Limb (tissue), 2 donors: ENCODE data around the gene ARSK.

Experiments
- DNase-seq, 2 donors: peaks; one replicate each; pipeline ENCODE4 v3.0.0-alpha.2; 2016; ENCODE audit errors: extremely low spot score in 2 of 2

ARSK gene

DNA sequence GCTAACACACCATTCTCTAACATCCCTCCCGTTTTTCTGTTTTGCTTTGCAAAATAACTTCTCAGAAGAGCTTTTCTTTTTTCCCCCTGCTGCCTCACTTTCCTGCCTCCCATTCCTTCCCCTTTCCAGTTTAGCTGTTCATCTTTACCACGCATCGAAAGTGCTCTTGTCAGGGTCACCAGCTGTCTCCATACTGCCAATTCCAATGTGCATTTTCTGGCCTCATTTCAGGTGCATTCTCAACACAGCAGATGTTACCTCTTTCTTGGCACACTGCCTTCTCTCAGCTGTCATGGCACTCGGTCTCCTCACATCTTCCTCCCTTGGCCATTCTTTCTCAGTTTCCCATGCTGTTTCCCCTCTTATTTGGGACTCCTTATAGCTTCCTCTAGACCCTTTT, 9.5 kb downstream of the ARSK start:
- DNase-seq, result peak in 1 of 2 donors; percentile 8

GRCh38 chr5:95565280-95565920, 10.5 kb downstream of the ARSK start:
- DNase-seq, result no peak

GRCh38 chr5:95572016-95572415, 17.1 kb downstream of the ARSK start:
- DNase-seq, result no peak

- no peak for DNase-seq
Observed at GRCh38 chr5:95581576-95581975, 26.7 kb downstream of the ARSK start.

- DNase-seq, result no peak
Observed at GRCh38 chr5:95583992-95584391, 29.1 kb downstream of the ARSK start.

DNA sequence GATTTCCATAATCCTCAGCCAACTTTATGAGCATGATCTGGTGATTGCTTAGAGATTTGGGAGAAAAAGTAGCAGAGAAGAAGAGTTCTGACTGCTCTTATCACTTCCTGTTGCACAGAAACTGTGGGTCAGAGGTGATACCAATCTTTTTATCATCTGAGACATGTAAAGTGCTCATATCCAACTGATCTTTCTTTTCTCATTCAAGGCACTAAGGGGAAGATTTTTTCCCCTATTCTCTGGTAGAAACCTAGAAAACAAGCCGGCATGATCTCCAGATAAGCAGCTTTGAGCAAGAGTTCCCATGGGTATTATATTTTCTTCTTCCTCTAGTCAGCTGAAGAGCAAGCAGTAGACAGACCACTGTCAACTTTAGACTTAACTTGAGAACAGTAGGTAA, 36.0 kb downstream of the ARSK start:
- DNase-seq, result no peak

DNA sequence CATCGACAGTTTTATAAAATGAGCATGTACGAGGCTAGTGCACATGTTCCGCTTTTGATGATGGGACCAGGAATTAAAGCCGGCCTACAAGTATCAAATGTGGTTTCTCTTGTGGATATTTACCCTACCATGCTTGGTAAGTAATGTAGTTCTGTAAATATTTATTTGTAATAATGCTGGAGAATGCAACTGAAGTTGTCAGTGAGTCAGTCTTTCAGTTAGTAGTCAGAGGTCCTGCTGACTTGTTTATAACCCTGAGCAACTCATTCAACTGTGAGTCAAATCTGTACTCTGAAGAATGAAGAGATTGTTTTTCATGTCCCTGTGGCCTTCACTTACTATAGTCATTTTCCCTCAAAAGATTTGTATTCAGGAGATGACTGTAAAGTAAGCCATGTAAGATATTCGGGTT, 36.6 kb downstream of the ARSK start:
- DNase-seq, result no peak

DNA sequence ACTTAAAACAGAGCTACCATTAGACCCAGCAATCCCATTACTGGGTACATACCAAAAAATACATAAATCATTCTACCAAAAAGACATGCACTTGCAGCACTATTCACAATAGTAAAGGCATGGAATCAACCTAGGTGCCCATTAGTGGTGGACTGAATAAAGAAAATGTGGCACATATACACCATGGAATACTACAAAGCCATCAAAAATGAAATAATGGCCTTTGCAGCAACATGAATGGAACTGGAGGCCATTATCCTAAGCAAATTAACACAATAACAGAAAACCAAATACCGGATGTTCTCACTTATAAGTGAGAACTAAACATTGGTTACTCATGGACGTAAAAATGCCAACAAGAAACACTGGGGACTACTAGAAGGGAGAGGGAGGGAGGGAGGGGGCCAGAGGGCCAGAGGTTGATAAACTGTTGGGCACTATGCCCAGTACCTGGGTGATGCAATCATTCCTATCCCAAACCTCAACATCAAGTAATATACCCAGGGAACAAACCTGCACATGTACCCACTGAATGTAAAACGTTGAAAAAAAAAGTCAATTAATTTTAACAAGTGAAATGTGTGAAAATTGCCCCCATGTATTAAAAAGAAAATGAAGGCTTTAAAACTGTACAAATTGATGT, 40.5 kb downstream of the ARSK start:
- no peak for DNase-seq

DNA sequence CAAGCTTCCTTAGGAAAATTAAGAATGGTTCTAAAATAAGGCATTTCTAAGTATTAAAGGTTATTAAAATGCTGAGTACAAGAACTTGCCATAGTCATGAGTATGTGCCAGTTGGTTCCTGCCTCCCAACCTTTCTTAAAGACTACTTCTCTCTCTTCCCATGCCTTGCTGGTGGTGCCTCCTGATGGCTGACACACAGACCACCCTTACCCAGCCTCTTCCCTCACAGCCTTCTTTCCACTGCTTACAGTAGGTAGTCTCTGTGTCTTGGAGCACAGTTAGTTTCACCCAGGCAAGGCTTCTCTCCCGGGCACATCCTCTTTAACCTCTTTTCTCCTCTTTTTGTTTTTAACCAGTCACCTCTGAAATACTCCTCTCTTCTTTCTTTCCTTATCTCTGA, 44.4 kb downstream of the ARSK start:
- no peak for DNase-seq

DNA sequence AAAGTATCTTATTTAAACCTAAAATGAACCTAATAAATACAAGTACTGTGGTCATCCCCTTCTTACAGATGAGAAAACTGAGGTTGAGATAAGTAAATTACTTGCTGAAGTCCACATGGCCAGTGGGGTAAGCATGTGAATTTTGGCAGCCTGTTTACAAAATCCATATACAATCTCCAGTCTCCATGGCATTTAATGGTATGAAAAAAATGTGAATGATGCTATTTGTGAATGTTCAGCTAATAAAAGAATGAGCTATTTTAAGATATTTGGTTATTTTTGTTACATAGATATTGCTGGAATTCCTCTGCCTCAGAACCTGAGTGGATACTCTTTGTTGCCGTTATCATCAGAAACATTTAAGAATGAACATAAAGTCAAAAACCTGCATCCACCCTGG, 45.7 kb downstream of the ARSK start:
- DNase-seq, result no peak

DNA sequence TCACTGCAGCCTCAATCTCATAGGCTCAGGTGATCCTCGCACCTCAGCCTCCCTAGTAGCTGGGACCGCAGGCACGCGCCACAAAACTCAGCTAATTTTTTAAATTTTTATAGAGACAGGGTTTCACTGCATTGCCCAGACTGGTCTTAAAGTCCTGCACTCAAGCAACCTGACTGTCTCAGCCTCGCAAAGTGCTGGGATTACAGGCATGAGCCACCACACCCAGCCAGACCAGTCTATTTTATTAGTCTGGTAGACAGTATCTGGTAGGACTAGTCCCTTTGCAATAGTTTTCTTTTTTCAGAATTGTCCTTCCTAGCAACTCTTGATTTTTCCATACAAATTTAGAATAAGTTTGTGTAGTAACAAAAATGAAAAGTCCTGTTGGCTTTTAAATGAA, 50.9 kb downstream of the ARSK start:
- no peak for DNase-seq

DNA sequence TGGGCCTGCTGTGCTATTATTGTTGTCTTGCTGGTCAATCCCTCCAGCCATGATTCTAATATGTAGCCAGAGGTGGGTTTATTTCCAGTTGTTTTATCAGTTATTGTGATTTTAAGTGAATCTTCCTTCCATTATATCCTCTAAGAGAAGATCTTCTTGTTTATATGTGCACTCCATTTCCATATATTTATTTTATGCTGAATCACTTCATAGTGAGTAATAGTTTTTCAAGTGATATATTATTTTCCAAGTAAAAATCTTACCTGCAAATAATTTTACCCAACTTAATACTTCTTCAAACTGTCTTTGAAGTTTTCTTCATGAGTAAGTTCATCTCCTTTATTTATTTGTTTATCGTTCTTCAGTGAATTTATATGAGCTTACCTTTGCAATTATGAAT, 51.5 kb downstream of the ARSK start:
- DNase-seq, result no peak

GRCh38 chr5:95609711-95610110, 54.8 kb downstream of the ARSK start:
- no peak for DNase-seq

DNA sequence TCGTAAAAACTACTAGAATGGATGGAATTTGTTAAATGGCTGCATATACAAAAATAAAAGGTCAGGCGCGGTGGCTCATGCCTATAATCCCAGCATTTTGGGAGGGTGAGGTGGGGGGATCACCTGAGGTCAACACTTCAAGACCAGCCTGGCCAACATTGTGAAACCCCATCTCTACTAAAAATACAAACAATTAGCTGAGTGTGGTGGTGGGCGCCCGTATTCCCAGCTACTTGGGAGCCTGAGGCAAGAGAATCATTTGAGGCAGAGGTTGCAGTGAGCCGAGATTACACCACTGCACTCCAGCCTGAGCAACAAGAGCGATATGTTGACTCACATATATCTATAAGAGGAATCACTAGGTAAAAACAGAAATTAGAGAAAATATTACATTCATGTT, 55.6 kb downstream of the ARSK start:
- no peak for DNase-seq

GRCh38 chr5:95611396-95611795, 56.5 kb downstream of the ARSK start:
- no peak for DNase-seq

DNA sequence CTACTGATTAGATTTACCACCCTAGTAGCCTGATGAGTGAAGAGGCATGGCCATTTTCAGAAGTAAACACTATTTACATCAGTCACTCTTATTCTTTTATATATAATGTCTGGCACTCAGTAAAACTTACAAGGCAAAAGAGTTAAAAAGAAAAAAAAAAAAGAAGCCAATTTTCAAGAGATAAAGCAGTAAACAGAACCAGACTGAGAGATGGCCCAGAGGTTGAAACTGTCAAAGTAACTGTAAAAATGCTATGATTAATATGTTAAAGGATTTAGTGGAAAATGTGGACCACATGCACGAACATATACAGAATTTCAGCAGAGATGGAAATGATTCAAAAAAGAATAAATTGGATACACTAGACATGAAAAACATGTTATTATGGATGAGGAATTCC, 58.6 kb downstream of the ARSK start:
- DNase-seq, result no peak

- DNase-seq, result no peak
Observed at GRCh38 chr5:95615164-95615467, 60.2 kb downstream of the ARSK start.

DNA sequence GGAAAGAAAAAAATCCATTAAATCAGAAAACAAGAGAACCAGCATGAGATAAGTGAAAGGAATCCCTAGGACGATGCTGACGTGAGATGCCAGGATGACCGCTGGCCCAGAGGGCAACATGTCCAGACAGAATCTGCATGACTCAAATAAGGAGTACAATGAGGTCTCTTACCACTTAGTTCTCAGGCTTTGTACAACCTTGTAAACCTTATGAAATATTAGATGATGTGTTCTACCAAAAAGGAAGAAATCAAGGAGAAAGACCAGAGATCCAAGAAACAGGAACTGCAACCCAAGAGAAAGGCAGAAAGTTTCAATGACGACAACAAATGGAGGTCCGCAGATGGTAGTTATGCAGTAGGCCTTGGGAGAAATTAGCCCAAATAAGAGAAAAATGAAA, 62.2 kb downstream of the ARSK start:
- no peak for DNase-seq

DNA sequence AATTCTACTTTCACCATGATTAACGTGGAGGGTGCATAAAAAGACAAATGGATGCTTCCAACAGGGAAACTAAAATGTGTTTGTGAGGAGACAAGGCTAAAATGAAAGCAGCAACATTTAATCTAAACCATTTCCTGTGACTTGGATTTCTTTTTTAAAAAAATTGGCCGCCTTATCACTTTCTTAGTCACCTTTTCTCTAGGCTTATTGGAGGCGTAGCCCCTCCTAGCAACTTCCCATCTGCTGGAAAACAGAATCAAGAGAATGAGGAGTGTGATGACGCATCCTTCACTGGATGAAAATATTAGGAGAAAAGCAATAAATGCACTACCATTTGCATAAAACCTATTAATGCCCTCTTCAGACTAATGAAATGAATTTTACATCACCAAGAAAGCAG, 64.2 kb downstream of the ARSK start:
- DNase-seq, result no peak

DNA sequence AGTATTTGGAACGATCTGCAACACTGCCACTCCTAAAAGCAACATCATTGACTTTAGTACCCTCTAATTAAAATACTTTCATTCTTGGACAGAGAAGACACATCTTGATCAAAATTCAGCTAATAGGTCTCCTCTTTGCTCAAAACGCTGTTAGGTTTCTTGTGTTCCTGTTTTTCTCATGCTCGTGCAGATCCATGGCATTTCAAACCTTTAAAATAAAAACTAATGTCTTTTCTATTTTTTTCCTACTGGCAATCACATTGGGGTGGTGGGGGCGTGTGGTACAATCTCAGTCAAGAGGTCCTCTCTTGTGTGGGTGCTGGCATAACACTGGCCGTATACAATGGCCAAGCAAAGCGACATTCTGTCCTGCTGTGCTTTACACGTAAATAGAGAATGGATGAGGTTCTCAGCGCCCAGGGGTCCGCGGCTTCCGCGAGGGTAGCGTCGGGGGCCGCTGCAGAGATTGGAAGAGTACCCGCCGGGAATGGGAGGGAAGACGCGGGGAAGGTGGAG, 64.7 kb downstream of the ARSK start:
- DNase-seq, result no peak

DNA sequence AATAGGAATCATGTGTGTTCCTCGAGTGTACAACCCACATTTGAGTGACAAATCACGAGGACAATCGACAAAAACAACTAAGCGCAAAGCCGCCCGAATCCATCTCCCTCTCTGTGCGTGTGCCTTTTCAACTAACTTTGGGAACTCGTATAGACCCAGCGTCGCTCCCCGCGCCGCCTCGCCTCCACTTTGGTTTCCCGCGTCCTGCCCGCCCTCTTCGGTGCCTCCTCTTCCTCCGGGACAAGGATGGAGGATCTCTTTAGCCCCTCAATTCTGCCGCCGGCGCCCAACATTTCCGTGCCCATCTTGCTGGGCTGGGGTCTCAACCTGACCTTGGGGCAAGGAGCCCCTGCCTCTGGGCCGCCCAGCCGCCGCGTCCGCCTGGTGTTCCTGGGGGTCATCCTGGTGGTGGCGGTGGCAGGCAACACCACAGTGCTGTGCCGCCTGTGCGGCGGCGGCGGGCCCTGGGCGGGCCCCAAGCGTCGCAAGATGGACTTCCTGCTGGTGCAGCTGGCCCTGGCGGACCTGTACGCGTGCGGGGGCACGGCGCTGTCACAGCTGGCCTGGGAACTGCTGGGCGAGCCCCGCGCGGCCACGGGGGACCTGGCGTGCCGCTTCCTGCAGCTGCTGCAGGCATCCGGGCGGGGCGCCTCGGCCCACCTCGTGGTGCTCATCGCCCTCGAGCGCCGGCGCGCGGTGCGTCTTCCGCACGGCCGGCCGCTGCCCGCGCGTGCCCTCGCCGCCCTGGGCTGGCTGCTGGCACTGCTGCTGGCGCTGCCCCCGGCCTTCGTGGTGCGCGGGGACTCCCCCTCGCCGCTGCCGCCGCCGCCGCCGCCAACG, 65.3 kb downstream of the ARSK start, which contains the start of gene GPR150:
Gene GPR150 (plus strand): TSS at position 58 of the 840 bp plus-strand sequence. CDS start 189 bp downstream, at position 247.
- no peak for DNase-seq
